Common myeloid progenitor, CD34-positive (primary cell): ENCODE measurements around the gene CARD19.

Experiments
- CTCF ChIA-PET: fragments of 350-600 bp; sonication (Branson Sonifier 250); formaldehyde crosslinking; loops from one replicate; lab custom pipeline; 2021; ENCODE audit warnings: antibody characterized with exemption; lab: Charles Lee
- POLR2A ChIA-PET: fragments of 350-600 bp; sonication (Branson Sonifier 250); formaldehyde crosslinking; loops from one replicate; lab custom pipeline; 2021; ENCODE audit warnings: antibody characterized with exemption; lab: Charles Lee
- DNase-seq, 3 donors: peaks; one replicate each; pipeline versions ENCODE4 v3.0.0 to v3.0.0-alpha.2; 2013
- H3K27ac ChIP-seq, 2 experiments: 1 replicate in 1 of 2; 2 replicates in 1 of 2; pipeline ENCODE4 v1.7.0; 2013; ENCODE audit warnings: inconsistent platforms in 2 of 2, low read length in 2 of 2, mild to moderate bottlenecking in 2 of 2, low read depth in 1 of 2, moderate library complexity in 1 of 2; ENCODE audit not compliant: severe bottlenecking in 2 of 2, insufficient read depth in 1 of 2, poor library complexity in 1 of 2
- H3K27me3 ChIP-seq, 5 experiments: replicated peaks in 2 of 5; 1 replicate in 3 of 5; 2 replicates in 2 of 5; pipeline versions ENCODE4 v1.6.1 to v1.7.0; 2013; ENCODE audit warnings: low read length in 4 of 5, mild to moderate bottlenecking in 2 of 5, moderate library complexity in 2 of 5, inconsistent platforms in 1 of 5; ENCODE audit not compliant: insufficient read depth in 5 of 5, control insufficient read depth in 4 of 5
- H3K36me3 ChIP-seq, 4 experiments: 1 replicate in 2 of 4; 2 replicates in 2 of 4; pipeline versions ENCODE4 v1.6.1 to v1.7.0; 2013; ENCODE audit warnings: low read length in 3 of 4, control low read depth in 1 of 4, mild to moderate bottlenecking in 1 of 4; ENCODE audit not compliant: control insufficient read depth in 4 of 4, insufficient read depth in 4 of 4
- H3K4me1 ChIP-seq, 4 experiments: 1 replicate in 3 of 4; 2 replicates in 1 of 4; pipeline versions ENCODE4 v1.6.1 to v1.7.1; 2013; ENCODE audit warnings: low read length in 3 of 4, mild to moderate bottlenecking in 3 of 4, control low read depth in 1 of 4, inconsistent platforms in 1 of 4, moderate library complexity in 1 of 4; ENCODE audit not compliant: control insufficient read depth in 4 of 4, insufficient read depth in 4 of 4; ENCODE audit errors: control extremely low read depth in 1 of 4
- H3K4me3 ChIP-seq, 7 experiments: 1 replicate in 4 of 7; 2 replicates in 3 of 7; pipeline versions ENCODE4 v1.5.1 to v1.7.0; 2013; ENCODE audit warnings: mild to moderate bottlenecking in 7 of 7, low read length in 6 of 7, moderate library complexity in 6 of 7, inconsistent platforms in 2 of 7, low read depth in 2 of 7, control low read depth in 1 of 7; ENCODE audit not compliant: insufficient read depth in 4 of 7, control insufficient read depth in 1 of 7; ENCODE audit errors: extremely low read depth in 1 of 7
- H3K9me3 ChIP-seq, 5 experiments: 1 replicate in 4 of 5; 2 replicates in 1 of 5; pipeline versions ENCODE4 v1.6.1 to v1.7.1; 2013; ENCODE audit warnings: low read length in 4 of 5, mild to moderate bottlenecking in 2 of 5, inconsistent platforms in 1 of 5, low read depth in 1 of 5, moderate library complexity in 1 of 5; ENCODE audit not compliant: control insufficient read depth in 4 of 5, insufficient read depth in 2 of 5; ENCODE audit errors: control extremely low read depth in 1 of 5
- WGBS: methylation state at CpG from one replicate; pipeline ENCODE4 v1.1.5; 2013; ENCODE audit not compliant: insufficient coverage; 5-methylcytosine and 5-hydroxymethylcytosine counted together

Gene CARD19

GRCh38 chr9:93154293-93154903 is 58.4 kb downstream of the CARD19 start:
- no peak overlapping the region for H3K27ac ChIP-seq
- H3K4me3 ChIP-seq = no peak overlapping the region
- 78% methylated on average over 13 of the region's 14 CpGs for WGBS
- POLR2A ChIA-PET = no interaction called here
- peak; percentile 41 to 61 (median 55) for DNase-seq
- no peaks in the 10 kb centered on the region for H3K27me3 ChIP-seq
- peaks cover 0 to 5% (median 0%) of the 10 kb centered on the region in 5 experiments for H3K9me3 ChIP-seq
- CTCF ChIA-PET = interaction anchor here (0.6 to 2.4 kb wide), 14 partner anchors 8 to 420 kb away, joined by 3 to 15 read pairs (median 3); partner anchors contain the start of gene NINJ1
- H3K4me1 ChIP-seq = no peaks in the 10 kb centered on the region
- H3K36me3 ChIP-seq = no peaks in the 10 kb centered on the region

DNA sequence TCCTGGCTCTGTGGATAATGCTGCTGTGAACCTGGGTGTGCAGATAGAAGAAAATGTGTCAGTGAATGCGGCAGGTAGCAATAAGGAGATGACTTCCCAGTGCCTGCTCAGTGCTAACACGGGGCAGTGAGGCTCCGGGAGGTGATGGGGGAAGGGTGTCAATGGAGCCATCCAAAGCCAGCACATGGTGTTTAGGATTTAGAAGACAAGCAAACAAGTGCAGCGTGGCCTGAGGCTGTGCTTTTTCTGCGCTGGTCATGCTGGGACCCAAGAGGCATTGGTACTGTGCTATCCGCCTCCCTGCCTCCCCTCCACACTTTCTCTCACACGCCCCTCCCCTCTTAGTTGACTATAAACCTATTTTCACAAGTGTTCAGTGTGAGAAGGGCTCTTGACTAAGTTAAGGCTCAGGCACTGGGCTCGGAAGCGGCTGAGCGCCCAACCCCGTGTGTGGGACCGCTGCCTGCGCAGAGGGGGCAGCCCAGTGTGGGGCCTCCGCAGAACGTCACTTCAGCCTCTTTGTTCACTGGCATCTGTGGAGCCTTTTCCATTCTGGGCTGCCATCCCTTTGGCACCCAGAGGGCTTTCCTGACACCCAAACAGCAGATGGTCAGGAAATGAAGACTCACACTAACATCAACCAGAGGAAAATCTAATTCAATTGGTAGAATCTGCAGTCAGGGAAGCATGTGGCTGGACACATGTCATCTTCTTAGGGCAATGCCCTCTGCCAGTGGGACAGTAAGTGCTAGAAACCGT is 59.9 kb downstream of the CARD19 start:
- no peak for DNase-seq
- H3K27ac ChIP-seq = no peak overlapping the region
- peaks cover 0 to 5% (median 0%) of the 10 kb centered on the region in 5 experiments for H3K9me3 ChIP-seq
- ChIA-PET POLR2A (no interaction called here), CTCF (interaction anchor here (1.0 to 4.1 kb wide), 6 partner anchors 11 to 149 kb away, joined by 3 to 30 read pairs (median 4); no protein-coding TSS in a partner anchor)
- H3K4me1 ChIP-seq = peaks cover 0 to 4% (median 2%) of the 10 kb centered on the region in 4 experiments
- no peaks in the 10 kb centered on the region for H3K36me3 ChIP-seq
- no peaks in the 10 kb centered on the region for H3K27me3 ChIP-seq
- 97% methylated on average over 15 of the region's 16 CpGs for WGBS
- no peak overlapping the region for H3K4me3 ChIP-seq

GRCh38 chr9:93156475-93157008 is 60.5 kb downstream of the CARD19 start:
- DNase-seq = no peak
- H3K36me3 ChIP-seq = no peaks in the 10 kb centered on the region
- peaks cover 0 to 4% (median 2%) of the 10 kb centered on the region in 4 experiments for H3K4me1 ChIP-seq
- ChIA-PET POLR2A (no interaction called here), CTCF (interaction anchor here (1.0 to 4.1 kb wide), 6 partner anchors 12 to 149 kb away, joined by 3 to 30 read pairs (median 4); no protein-coding TSS in a partner anchor)
- H3K27me3 ChIP-seq = no peaks in the 10 kb centered on the region
- H3K27ac ChIP-seq = no peak overlapping the region
- H3K4me3 ChIP-seq = no peak overlapping the region
- peaks cover 0 to 5% (median 0%) of the 10 kb centered on the region in 5 experiments for H3K9me3 ChIP-seq
- 83% methylated on average over 8 of the region's 11 CpGs for WGBS

- H3K4me1 ChIP-seq = peaks cover 0 to 4% (median 2%) of the 10 kb centered on the region in 4 experiments
- H3K27me3 ChIP-seq = peaks cover 0 to 5% (median 0%) of the 10 kb centered on the region in 5 experiments
- WGBS = 20% methylated on average over 17 of the region's 19 CpGs
- H3K36me3 ChIP-seq = no peaks in the 10 kb centered on the region
- ChIA-PET POLR2A (no interaction called here), CTCF (interaction anchor here (0.6 to 4.1 kb wide), 9 partner anchors 10 to 155 kb away, joined by 3 to 50 read pairs (median 6); no protein-coding TSS in a partner anchor)
- DNase-seq = peak; percentile 54 to 61 (median 59)
- peaks cover 0 to 5% (median 0%) of the 10 kb centered on the region in 5 experiments for H3K9me3 ChIP-seq
- no peak overlapping the region for H3K27ac ChIP-seq
- no peak overlapping the region for H3K4me3 ChIP-seq
Observed at GRCh38 chr9:93159601-93160471, 63.8 kb downstream of the CARD19 start.

DNA sequence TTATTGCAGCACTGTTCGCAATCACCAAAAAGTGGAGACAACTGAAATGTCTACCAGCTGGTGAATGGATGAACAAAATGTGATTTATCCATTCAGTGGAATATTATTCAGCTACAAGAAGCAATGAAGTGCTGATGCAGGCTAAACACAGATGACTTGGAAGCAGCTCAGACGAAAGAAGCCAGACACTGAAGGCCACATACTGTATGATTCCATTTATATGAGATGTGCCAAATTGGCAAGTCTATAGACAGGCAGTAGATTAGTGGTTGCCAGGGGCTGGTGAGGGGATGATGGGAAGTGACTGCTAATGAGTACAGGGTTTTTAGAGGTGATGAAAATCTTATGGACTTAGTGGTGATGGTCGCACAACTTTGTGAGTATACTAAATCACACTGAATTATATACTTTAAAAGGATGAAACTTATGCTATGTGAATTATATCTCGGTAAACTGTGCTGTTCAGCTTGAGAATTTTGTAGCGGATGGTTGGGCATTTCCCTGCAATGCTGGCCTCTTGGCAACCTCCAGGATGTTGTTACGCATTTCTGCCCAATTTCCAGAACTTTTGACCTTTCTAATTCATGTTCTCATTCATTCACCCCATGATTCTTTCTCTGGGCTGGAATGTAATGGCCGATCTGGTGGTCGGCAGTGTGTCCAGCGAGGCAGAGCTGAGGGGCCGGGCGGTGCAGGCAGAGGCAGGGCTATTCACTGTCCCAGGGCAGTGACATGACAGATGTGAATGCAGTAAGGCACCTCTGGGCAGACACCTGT is 66.0 kb downstream of the CARD19 start:
- ChIA-PET CTCF (interaction anchor here (1.0 to 4.0 kb wide), 4 partner anchors 10 to 142 kb away, joined by 3 to 50 read pairs (median 6); no protein-coding TSS in a partner anchor), POLR2A (no interaction called here)
- WGBS = 100% methylated on average over 7 of the region's 11 CpGs

More for the DNA sequence above, 66.0 kb downstream of the CARD19 start:
- DNase-seq = no peak
- H3K27me3 ChIP-seq = peaks cover 0 to 5% (median 0%) of the 10 kb centered on the region in 5 experiments
- H3K27ac ChIP-seq = no peak overlapping the region
- no peaks in the 10 kb centered on the region for H3K9me3 ChIP-seq
- peaks cover 0 to 4% (median 2%) of the 10 kb centered on the region in 4 experiments for H3K4me1 ChIP-seq
- no peak overlapping the region for H3K4me3 ChIP-seq
- H3K36me3 ChIP-seq = no peaks in the 10 kb centered on the region
